Measurements from ENCODE around the gene ZNHIT6.

ZNHIT6 gene

DNA sequence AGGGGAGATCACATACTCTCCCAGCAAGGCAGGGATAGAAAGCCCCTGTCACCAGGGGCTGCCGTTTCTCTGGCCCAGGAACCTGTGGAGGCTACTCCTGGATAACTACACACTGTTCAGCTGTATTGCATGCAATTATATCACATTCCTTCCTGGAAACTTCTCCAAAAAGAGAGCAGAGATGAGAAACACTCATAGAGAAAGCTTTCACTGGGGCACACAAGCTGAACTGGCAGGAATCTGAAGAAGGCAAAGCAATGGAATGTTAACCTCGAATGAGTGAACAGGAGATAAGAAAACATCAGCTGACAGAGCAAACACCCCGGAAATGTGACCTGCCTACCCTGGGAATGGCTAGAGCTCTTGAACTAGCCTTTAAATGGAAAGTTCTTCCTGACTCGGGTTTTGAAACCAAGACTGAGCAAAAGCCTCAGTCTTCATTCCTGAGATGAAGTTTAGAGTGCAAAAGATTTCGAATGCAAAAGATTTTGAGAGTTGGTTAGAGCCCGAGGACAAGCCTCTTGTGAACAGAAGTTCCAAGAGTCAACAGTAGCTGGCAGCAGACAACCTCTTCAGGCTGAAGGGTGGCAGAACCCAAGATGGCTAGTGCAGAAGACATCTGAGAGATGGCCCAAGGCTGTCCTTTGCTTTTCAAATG lies 95.4 kb downstream of the ZNHIT6 start:
- no peaks in the 10 kb centered on the region for H3K9me3 ChIP-seq (ENCODE audit: control insufficient read depth, insufficient read depth, low read length)
- H3K4me1 ChIP-seq (ENCODE audit: control insufficient read depth, insufficient read depth, low read length) = peaks cover 3% of the 10 kb centered on the region
- no peaks in the 10 kb centered on the region for H3K27me3 ChIP-seq (ENCODE audit: control insufficient read depth, insufficient read depth, low read length)
- no peaks in the 10 kb centered on the region for H3K36me3 ChIP-seq (ENCODE audit: control insufficient read depth, insufficient read depth, low read length)
- H3K9ac ChIP-seq (ENCODE audit: low read depth, low read length) = no peak overlapping the region
- no peak overlapping the region for H3K4me3 ChIP-seq (ENCODE audit: low read depth, low read length)

DNA sequence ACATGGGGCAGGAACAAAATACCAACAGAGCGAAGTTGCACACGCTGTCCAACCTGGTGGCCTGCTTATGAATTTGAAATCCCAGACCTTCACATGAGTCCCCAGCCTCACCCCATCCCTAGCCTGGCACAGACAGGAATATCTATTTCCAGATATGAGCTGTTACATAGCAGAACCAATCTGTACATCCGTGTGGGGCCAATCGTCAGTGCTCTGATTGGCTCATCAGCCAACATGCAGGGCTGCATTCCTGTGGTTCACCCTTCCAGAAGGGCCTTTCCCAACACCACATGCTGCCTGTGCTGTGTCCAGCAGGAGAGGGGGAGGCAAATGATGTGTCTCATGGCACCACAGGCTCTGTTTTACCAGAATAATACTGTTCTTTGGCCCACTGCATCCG lies 96.4 kb downstream of the ZNHIT6 start:
- Histone ChIP-seq H3K4me1 (ENCODE audit: control insufficient read depth, insufficient read depth, low read length) (peaks cover 9% of the 10 kb centered on the region), H3K27me3 (ENCODE audit: control insufficient read depth, insufficient read depth, low read length) (no peaks in the 10 kb centered on the region), H3K4me3 (ENCODE audit: low read depth, low read length) (no peak overlapping the region), H3K9me3 (ENCODE audit: control insufficient read depth, insufficient read depth, low read length) (no peaks in the 10 kb centered on the region), H3K36me3 (ENCODE audit: control insufficient read depth, insufficient read depth, low read length) (no peaks in the 10 kb centered on the region), H3K9ac (ENCODE audit: low read depth, low read length) (no peak overlapping the region)

DNA sequence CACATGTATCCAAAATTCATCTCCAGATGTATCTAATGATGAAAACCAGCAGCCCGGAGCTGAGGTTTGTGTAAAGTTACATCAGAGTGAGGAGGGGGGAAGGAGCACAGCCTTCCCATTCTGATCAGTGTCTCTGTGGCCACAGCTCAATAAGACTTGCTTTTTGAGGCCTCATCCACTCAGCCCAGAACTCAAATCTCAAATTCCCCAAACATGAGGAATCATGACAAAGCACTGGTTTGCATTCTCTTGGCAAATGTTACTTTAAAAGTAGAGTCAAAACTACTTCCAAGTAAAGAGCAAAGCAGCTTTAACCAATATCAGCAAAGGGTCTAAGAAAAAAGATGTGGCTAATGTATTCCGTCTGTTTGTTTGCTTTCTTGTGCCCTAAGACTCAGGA lies 96.8 kb downstream of the ZNHIT6 start:
- no peaks in the 10 kb centered on the region for H3K9me3 ChIP-seq (ENCODE audit: control insufficient read depth, insufficient read depth, low read length)
- H3K4me1 ChIP-seq (ENCODE audit: control insufficient read depth, insufficient read depth, low read length) = peaks cover 14% of the 10 kb centered on the region
- no peaks in the 10 kb centered on the region for H3K36me3 ChIP-seq (ENCODE audit: control insufficient read depth, insufficient read depth, low read length)
- no peak overlapping the region for H3K4me3 ChIP-seq (ENCODE audit: low read depth, low read length)
- H3K9ac ChIP-seq (ENCODE audit: low read depth, low read length) = no peak overlapping the region
- H3K27me3 ChIP-seq (ENCODE audit: control insufficient read depth, insufficient read depth, low read length) = no peaks in the 10 kb centered on the region

DNA sequence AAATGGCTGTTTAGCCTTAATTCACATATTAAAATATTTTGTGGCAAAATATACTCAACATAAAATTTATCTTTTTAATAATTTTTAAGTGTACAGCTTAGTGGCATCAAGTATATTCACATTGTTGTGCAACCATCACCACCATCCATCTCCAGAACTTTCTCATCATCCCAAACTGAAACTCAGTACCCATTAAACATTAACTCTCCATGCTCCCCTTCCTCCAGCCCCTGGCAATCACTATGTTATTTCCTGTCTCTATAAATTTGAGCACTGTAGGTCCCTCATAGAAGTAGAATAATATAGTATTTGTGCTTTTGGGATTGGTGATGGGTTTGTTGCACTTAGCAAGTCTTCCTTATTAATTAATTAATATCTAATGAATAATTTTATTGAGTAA lies 98.3 kb downstream of the ZNHIT6 start:
- no peaks in the 10 kb centered on the region for H3K9me3 ChIP-seq (ENCODE audit: control insufficient read depth, insufficient read depth, low read length)
- no peak overlapping the region for H3K9ac ChIP-seq (ENCODE audit: low read depth, low read length)
- H3K4me3 ChIP-seq (ENCODE audit: low read depth, low read length) = no peak overlapping the region
- no peaks in the 10 kb centered on the region for H3K27me3 ChIP-seq (ENCODE audit: control insufficient read depth, insufficient read depth, low read length)
- H3K4me1 ChIP-seq (ENCODE audit: control insufficient read depth, insufficient read depth, low read length) = peaks cover 15% of the 10 kb centered on the region
- no peaks in the 10 kb centered on the region for H3K36me3 ChIP-seq (ENCODE audit: control insufficient read depth, insufficient read depth, low read length)

DNA sequence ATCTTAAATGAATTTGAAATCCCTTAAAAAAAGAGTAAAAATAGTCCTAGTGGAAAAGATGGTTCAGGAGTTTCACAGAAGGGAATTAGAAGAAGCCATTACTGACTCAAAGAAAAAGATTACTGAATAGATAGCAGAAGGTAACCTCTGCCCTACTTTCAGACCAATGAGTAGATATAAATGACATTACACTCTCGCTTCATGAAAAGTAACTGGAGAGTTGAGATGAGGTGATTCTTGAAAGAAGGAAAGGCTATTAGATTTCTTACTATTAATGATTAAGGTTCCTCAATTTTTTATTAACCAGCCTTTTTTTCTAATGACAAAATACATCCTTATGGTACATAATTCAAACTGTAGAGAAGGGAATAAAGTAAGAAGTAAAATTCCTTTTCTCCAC lies 99.4 kb downstream of the ZNHIT6 start:
- no peak overlapping the region for H3K9ac ChIP-seq (ENCODE audit: low read depth, low read length)
- H3K4me1 ChIP-seq (ENCODE audit: control insufficient read depth, insufficient read depth, low read length) = peaks cover 15% of the 10 kb centered on the region
- no peaks in the 10 kb centered on the region for H3K27me3 ChIP-seq (ENCODE audit: control insufficient read depth, insufficient read depth, low read length)
- no peak overlapping the region for H3K4me3 ChIP-seq (ENCODE audit: low read depth, low read length)
- H3K36me3 ChIP-seq (ENCODE audit: control insufficient read depth, insufficient read depth, low read length) = no peaks in the 10 kb centered on the region
- H3K9me3 ChIP-seq (ENCODE audit: control insufficient read depth, insufficient read depth, low read length) = no peaks in the 10 kb centered on the region

DNA sequence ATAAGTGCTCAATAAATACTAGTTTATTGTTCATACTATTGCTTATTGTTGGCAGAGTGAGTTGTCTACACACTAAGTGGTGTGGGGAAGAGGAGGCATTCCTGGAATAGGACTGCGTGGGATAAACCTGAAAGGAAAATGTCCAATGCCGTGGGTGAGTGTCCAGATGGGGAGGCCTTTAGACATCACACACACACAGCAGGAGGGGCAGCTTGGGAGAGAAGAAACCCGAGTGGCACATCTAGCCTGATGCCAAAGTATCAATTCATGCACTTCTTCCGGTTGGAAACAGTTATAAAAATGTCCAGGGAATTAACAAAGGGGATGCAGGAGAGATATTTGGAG lies 100.3 kb downstream of the ZNHIT6 start:
- Histone ChIP-seq H3K27me3 (ENCODE audit: control insufficient read depth, insufficient read depth, low read length) (no peaks in the 10 kb centered on the region), H3K9ac (ENCODE audit: low read depth, low read length) (no peak overlapping the region), H3K36me3 (ENCODE audit: control insufficient read depth, insufficient read depth, low read length) (no peaks in the 10 kb centered on the region), H3K4me3 (ENCODE audit: low read depth, low read length) (no peak overlapping the region), H3K4me1 (ENCODE audit: control insufficient read depth, insufficient read depth, low read length) (peaks cover 15% of the 10 kb centered on the region), H3K9me3 (ENCODE audit: control insufficient read depth, insufficient read depth, low read length) (no peaks in the 10 kb centered on the region)

DNA sequence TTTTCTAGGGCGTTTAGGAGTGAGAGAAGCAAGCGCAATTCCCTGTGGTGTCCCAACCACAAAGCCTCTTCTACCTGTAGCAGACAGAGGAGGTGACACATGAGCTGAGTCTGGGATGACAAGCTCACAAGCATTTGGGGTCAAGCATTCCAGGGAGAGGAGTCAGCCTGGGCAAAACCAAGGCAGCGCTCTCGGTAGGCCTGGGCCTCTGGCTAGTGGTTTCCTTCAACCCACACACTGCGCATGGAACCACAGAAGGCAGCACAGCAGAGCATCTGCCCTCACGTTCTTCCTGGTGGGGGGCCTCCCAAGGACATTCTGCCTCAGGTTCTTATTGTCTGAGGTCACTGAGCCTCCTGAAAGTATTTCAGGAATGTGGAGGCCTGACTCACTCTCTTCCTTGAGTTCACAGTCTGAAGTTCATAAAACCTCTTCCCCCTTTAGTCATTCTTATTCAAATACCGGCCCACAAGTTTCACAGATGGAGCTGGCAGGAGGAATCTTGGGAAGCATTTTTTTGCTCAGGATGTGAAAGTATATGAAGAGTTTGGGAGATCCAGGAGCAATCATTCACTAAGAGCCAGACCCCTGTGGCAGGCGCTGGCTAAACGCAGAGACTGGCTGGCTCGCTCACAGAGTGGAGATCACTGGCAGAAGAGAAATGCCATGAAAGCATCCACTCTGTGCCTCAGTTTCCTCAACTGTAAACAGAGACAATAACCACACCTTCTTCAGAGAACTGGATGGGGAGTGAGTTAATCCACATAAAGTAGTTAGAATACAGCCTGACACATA lies 100.9 kb downstream of the ZNHIT6 start:
- no peaks in the 10 kb centered on the region for H3K9me3 ChIP-seq (ENCODE audit: control insufficient read depth, insufficient read depth, low read length)
- no peaks in the 10 kb centered on the region for H3K36me3 ChIP-seq (ENCODE audit: control insufficient read depth, insufficient read depth, low read length)
- peaks cover 17% of the 10 kb centered on the region for H3K4me1 ChIP-seq (ENCODE audit: control insufficient read depth, insufficient read depth, low read length)
- no peaks in the 10 kb centered on the region for H3K27me3 ChIP-seq (ENCODE audit: control insufficient read depth, insufficient read depth, low read length)
- H3K4me3 ChIP-seq (ENCODE audit: low read depth, low read length) = peak overlapping the region; percentile 2
- peak overlapping the region; percentile 63 for H3K9ac ChIP-seq (ENCODE audit: low read depth, low read length)

DNA sequence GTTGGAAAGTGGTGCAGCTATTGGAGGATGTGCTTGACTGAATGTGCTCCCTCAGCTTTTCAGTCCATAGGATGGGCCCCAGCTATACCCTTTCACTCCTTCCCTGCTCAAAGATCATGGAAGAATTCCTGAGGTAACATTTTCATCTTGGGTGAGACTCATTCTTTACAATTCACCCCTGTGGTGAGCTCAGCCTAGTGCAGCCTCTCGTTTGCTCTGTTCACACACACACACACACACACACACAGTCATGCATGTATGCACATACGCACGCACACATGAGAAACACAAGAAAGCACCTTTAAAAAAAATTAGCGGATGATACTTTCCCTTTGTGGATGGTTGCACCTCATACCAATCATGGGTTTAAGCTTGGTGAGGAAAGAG lies 101.8 kb downstream of the ZNHIT6 start:
- Histone ChIP-seq H3K9ac (ENCODE audit: low read depth, low read length) (no peak overlapping the region), H3K4me3 (ENCODE audit: low read depth, low read length) (no peak overlapping the region), H3K9me3 (ENCODE audit: control insufficient read depth, insufficient read depth, low read length) (no peaks in the 10 kb centered on the region), H3K27me3 (ENCODE audit: control insufficient read depth, insufficient read depth, low read length) (no peaks in the 10 kb centered on the region), H3K4me1 (ENCODE audit: control insufficient read depth, insufficient read depth, low read length) (peaks cover 17% of the 10 kb centered on the region), H3K36me3 (ENCODE audit: control insufficient read depth, insufficient read depth, low read length) (no peaks in the 10 kb centered on the region)

DNA sequence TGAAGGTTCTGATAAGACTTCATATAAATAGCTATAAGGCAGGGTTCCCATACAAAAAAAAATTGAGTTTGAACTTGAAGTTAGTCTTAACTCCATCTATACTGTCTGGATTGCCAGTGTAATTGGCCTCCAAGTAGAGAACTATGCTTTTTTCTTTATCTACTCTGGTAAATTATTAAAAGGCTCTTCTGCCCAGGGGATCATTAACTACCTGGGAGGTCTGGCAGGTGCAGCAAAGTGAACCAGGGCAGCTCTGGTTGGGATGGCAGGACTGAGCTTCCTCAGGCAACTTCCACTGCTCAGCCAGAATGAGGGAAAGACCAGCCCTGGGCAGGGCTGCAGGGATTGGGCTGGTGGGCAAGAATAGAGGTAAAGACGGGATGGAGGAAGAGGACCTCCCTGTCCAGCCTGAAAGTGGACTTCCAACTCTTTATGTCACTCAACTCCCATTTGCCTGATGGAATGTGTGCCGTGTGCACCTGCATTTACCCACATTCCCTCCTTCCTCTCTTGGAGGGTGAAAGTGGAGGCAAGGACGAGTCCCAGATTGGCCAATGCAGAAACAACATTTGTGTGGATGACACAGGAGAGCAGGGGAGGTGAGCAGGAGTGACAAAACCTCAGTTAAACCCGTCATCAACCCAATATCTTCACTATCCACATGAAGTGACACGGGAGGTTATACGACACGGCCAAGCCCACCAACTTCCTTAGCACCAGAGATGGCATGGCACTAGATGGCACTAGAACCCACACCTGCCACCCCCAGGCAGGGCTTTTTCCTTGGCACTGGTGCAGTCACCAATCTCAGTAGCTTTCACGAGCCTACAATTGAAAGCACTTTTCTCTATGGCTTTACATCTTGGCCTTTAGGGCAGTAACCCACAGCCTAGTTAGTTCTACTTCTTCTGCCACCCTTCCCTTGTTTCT lies 102.5 kb downstream of the ZNHIT6 start:
- H3K36me3 ChIP-seq (ENCODE audit: control insufficient read depth, insufficient read depth, low read length) = no peaks in the 10 kb centered on the region
- peaks cover 17% of the 10 kb centered on the region for H3K4me1 ChIP-seq (ENCODE audit: control insufficient read depth, insufficient read depth, low read length)
- no peak overlapping the region for H3K9ac ChIP-seq (ENCODE audit: low read depth, low read length)
- no peak overlapping the region for H3K4me3 ChIP-seq (ENCODE audit: low read depth, low read length)
- H3K9me3 ChIP-seq (ENCODE audit: control insufficient read depth, insufficient read depth, low read length) = no peaks in the 10 kb centered on the region
- no peaks in the 10 kb centered on the region for H3K27me3 ChIP-seq (ENCODE audit: control insufficient read depth, insufficient read depth, low read length)

DNA sequence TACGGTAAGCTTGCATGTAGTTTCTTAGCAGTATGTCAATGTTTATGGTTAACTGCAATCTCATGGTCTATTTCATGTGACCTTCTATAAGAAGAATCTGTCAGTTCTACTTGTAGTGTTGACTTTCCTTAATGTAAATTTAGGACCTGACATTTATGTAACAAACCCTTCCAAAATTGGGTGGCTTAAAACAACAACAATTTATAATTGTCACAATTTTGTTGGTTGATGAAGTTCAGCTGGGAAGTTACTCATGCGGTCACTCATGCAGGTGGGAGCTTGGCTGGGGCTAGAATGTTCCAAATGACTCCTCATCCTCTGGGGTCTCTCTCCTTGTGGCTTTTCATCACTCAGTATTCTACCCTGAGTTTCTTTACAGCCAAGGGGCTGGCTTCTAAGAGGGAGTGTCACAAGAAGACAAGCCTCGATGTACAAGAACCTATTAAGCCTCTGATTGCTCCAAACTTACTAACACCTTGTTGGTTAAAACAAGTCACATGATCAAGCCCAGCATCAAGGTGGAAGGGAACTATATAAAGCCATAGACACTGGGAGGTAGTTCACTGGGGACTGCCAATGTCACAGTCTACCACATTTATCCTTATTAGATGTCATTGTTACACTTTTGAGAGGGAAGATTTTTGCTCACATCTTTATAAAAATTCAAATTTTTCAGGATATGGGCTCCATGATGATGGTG lies 103.8 kb downstream of the ZNHIT6 start:
- H3K27me3 ChIP-seq (ENCODE audit: control insufficient read depth, insufficient read depth, low read length) = no peaks in the 10 kb centered on the region
- peaks cover 17% of the 10 kb centered on the region for H3K4me1 ChIP-seq (ENCODE audit: control insufficient read depth, insufficient read depth, low read length)
- H3K9me3 ChIP-seq (ENCODE audit: control insufficient read depth, insufficient read depth, low read length) = no peaks in the 10 kb centered on the region
- H3K9ac ChIP-seq (ENCODE audit: low read depth, low read length) = no peak overlapping the region
- no peak overlapping the region for H3K4me3 ChIP-seq (ENCODE audit: low read depth, low read length)
- H3K36me3 ChIP-seq (ENCODE audit: control insufficient read depth, insufficient read depth, low read length) = no peaks in the 10 kb centered on the region

DNA sequence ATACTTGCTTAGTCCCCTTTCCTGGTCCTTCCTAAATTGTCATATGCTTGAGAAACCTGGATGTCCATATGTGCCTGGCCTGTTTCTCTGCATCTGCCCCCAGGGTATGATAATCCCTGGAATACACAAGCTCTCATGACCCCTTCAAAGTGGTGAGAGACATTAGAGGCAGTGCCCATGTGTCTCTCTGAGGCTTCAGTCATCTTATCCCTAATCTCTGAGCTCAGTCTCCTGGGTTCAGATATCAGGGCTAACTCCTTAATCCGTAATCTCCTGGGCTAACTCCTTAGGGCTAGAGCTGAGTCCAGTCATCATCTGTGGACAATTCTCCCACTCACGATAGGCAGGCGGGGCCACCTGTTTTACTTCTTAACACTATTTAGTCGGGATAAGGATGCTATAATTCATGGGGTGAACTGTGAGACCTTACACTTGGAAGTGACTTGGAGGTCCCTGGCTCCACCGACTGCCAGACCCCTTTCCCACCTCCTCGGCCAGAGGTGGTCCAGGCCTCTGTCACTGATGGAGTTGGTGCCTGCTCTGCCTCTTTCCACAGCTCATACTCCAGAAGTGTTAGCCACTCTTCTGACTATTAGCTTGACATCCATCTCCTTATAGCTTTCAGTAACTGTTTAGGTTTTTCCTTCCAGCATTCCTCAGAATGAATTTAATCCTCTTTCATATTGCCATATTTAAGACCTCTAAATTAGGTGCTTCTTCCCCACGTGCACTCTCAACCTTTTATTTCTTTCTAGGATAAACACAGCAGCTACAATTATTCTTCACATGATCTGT lies 105.0 kb downstream of the ZNHIT6 start:
- peaks cover 20% of the 10 kb centered on the region for H3K4me1 ChIP-seq (ENCODE audit: control insufficient read depth, insufficient read depth, low read length)
- H3K36me3 ChIP-seq (ENCODE audit: control insufficient read depth, insufficient read depth, low read length) = no peaks in the 10 kb centered on the region
- H3K27me3 ChIP-seq (ENCODE audit: control insufficient read depth, insufficient read depth, low read length) = no peaks in the 10 kb centered on the region
- H3K9ac ChIP-seq (ENCODE audit: low read depth, low read length) = no peak overlapping the region
- H3K4me3 ChIP-seq (ENCODE audit: low read depth, low read length) = no peak overlapping the region
- H3K9me3 ChIP-seq (ENCODE audit: control insufficient read depth, insufficient read depth, low read length) = no peaks in the 10 kb centered on the region
